NCI-H2029 treated with DMSO at 0.1 percent for 48 hours (cell line): ENCODE data around the gene ZNRF1.
"Not testable (repeated sequence)": the region's sequence is repeated elsewhere in the genome, so short reads cannot be mapped to it uniquely, and the experiment has no call there.

Source experiments
- DNase-seq: peaks from one replicate; lab custom pipeline; 2025; lab: John Stamatoyannopoulos, UW

The ZNRF1 gene

GRCh38 chr16:75002474-75002873 lies 3.6 kb downstream of the ZNRF1 start:
- DNase-seq = no peak

- DNase-seq = no peak
Observed at GRCh38 chr16:75003931-75004330, 5.1 kb downstream of the ZNRF1 start.

GRCh38 chr16:75004460-75004859 lies 5.6 kb downstream of the ZNRF1 start:
- DNase-seq = no peak

- no peak for DNase-seq
Observed at GRCh38 chr16:75005697-75006096, 6.9 kb downstream of the ZNRF1 start.

GRCh38 chr16:75007443-75007842 lies 8.6 kb downstream of the ZNRF1 start:
- DNase-seq = no peak

- DNase-seq = no peak
Observed at GRCh38 chr16:75010427-75010826, 11.6 kb downstream of the ZNRF1 start.

GRCh38 chr16:75011634-75012307 lies 12.9 kb downstream of the ZNRF1 start:
- no peak for DNase-seq

GRCh38 chr16:75012380-75013081 lies 13.7 kb downstream of the ZNRF1 start:
- no peak for DNase-seq

- not testable (repeated sequence) for DNase-seq
Observed at GRCh38 chr16:75013123-75013522, 14.3 kb downstream of the ZNRF1 start.

- DNase-seq = no peak
Observed at GRCh38 chr16:75014318-75014717, 15.5 kb downstream of the ZNRF1 start.

GRCh38 chr16:75016451-75017081 lies 17.7 kb downstream of the ZNRF1 start:
- not testable (repeated sequence) for DNase-seq

GRCh38 chr16:75017670-75018525 lies 19.1 kb downstream of the ZNRF1 start:
- no peak for DNase-seq

GRCh38 chr16:75019007-75019406 lies 20.2 kb downstream of the ZNRF1 start:
- no peak for DNase-seq

- no peak for DNase-seq
Observed at GRCh38 chr16:75019586-75019985, 20.8 kb downstream of the ZNRF1 start.

GRCh38 chr16:75021410-75021809 lies 22.6 kb downstream of the ZNRF1 start:
- DNase-seq = no peak

GRCh38 chr16:75022567-75022966 lies 23.7 kb downstream of the ZNRF1 start:
- DNase-seq = no peak

- DNase-seq = no peak
Observed at GRCh38 chr16:75023009-75023408, 24.2 kb downstream of the ZNRF1 start.

- DNase-seq = no peak
Observed at GRCh38 chr16:75024182-75024581, 25.4 kb downstream of the ZNRF1 start.

GRCh38 chr16:75024594-75024993 lies 25.8 kb downstream of the ZNRF1 start:
- no peak for DNase-seq

- DNase-seq = no peak
Observed at GRCh38 chr16:75025761-75026160, 26.9 kb downstream of the ZNRF1 start.

- DNase-seq = not testable (repeated sequence)
Observed at GRCh38 chr16:75026239-75026891, 27.5 kb downstream of the ZNRF1 start.

GRCh38 chr16:75026892-75027391 lies 28.1 kb downstream of the ZNRF1 start:
- DNase-seq = no peak
